ENCODE measurements around the gene MCM7. TPM values are rescaled to one million over a fixed set of nuclear protein-coding genes. Genes with fewer than 3 reads are reported as not detected.

Gene MCM7
- total and polyA plus RNA-seq, 4 donors: 36.0 to 54.7 (median 41.8) TPM

- TF ChIP-seq, protein P1, sequence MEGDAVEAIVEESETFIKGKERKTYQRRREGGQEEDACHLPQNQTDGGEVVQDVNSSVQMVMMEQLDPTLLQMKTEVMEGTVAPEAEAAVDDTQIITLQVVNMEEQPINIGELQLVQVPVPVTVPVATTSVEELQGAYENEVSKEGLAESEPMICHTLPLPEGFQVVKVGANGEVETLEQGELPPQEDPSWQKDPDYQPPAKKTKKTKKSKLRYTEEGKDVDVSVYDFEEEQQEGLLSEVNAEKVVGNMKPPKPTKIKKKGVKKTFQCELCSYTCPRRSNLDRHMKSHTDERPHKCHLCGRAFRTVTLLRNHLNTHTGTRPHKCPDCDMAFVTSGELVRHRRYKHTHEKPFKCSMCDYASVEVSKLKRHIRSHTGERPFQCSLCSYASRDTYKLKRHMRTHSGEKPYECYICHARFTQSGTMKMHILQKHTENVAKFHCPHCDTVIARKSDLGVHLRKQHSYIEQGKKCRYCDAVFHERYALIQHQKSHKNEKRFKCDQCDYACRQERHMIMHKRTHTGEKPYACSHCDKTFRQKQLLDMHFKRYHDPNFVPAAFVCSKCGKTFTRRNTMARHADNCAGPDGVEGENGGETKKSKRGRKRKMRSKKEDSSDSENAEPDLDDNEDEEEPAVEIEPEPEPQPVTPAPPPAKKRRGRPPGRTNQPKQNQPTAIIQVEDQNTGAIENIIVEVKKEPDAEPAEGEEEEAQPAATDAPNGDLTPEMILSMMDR (IDR thresholded peaks at IDR 0.05; ENCODE audit: control extremely low read depth, extremely low read depth): no peak
- no peak for DNase-seq
- 39 to 55% methylated on average over 1 of the region's 1 CpG for WGBS, 2 donors
- no peak overlapping the region for H3K27ac ChIP-seq (ENCODE audit: low read depth in 1 of 2, low read length in 1 of 2)
- H3K4me3 ChIP-seq: no peak overlapping the region
- no peaks in the 10 kb centered on the region for H3K27me3 ChIP-seq (ENCODE audit: control insufficient read depth in 3 of 3, insufficient read depth in 3 of 3, low read length in 2 of 3)
- no peak for ATAC-seq (ENCODE audit: insufficient read depth, low FRiP score)
- no peak overlapping the region for H3K9ac ChIP-seq (ENCODE audit: insufficient read depth in 1 of 2, low read length in 2 of 2)
- H3K4me1 ChIP-seq (ENCODE audit: control insufficient read depth in 5 of 5, insufficient read depth in 5 of 5, low read length in 5 of 5): peaks cover 0 to 14% (median 9%) of the 10 kb centered on the region in 5 donors
- H3K36me3 ChIP-seq (ENCODE audit: control insufficient read depth in 4 of 4, insufficient read depth in 4 of 4, low read length in 4 of 4): peaks cover 0 to 11% (median 1%) of the 10 kb centered on the region in 4 donors
- H3K9me3 ChIP-seq (ENCODE audit: control insufficient read depth in 4 of 4, insufficient read depth in 3 of 4, low read length in 3 of 4): no peaks in the 10 kb centered on the region
Measured at GRCh38 chr7:100120733-100121036, 19.5 kb upstream of the MCM7 start.

DNA sequence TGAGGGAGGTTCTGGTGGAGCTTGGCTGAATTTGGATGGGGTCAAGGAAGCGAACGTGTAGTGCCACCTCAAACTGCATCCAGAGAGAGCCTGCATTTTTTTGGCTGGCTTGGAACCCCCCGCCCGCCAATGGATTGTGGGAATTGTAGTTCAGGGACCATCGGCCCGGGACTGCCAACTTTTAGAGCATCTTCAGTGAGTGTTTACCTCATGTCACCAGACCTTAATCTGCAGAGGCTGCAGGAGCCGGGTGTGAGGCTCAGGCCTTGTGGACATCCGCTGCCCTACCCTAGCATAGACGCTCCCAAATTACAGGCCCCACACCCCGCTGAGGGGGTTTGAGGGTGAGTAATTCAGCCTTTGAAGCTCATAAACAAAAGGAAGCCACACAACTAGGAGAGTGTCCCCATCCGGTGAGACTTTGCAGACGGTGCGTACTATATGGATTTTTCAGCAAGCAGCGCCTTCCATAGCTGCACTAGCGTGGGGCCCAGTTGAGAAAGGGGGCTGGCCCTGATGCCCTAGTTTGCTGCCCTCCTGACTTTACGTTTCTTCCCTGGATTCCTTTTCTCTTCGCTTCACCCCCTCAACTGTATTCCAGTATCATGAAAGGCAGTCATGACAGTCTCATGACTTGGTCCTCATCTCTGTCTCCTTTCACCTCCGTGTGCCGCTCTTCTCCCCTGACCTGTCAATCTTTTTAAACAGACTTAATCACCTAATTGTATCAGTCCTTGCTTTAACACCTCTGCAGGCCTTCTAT lies 19.0 kb upstream of the MCM7 start:
- ATAC-seq (ENCODE audit: insufficient read depth, low FRiP score) (peak; percentile 24), DNase-seq (peak; percentile 81 to 90 (median 83))
- TF ChIP-seq, protein P1 (IDR thresholded peaks at IDR 0.05; ENCODE audit: control extremely low read depth, extremely low read depth): no peak
- Histone ChIP-seq H3K9ac (ENCODE audit: insufficient read depth in 1 of 2, low read length in 2 of 2) (peak overlapping the region in 1 of 2 donors; percentile 67), H3K9me3 (ENCODE audit: control insufficient read depth in 4 of 4, insufficient read depth in 3 of 4, low read length in 3 of 4) (no peaks in the 10 kb centered on the region), H3K27me3 (ENCODE audit: control insufficient read depth in 3 of 3, insufficient read depth in 3 of 3, low read length in 2 of 3) (no peaks in the 10 kb centered on the region), H3K4me3 (peak overlapping the region; percentile 41), H3K4me1 (ENCODE audit: control insufficient read depth in 5 of 5, insufficient read depth in 5 of 5, low read length in 5 of 5) (peaks cover 0 to 14% (median 9%) of the 10 kb centered on the region in 5 donors), H3K27ac (ENCODE audit: low read depth in 1 of 2, low read length in 1 of 2) (peak overlapping the region; percentile 75), H3K36me3 (ENCODE audit: control insufficient read depth in 4 of 4, insufficient read depth in 4 of 4, low read length in 4 of 4) (peaks cover 0 to 11% (median 1%) of the 10 kb centered on the region in 4 donors)
- WGBS, 2 donors: 24 to 34% methylated on average over 19 of the region's 19 CpGs

DNA sequence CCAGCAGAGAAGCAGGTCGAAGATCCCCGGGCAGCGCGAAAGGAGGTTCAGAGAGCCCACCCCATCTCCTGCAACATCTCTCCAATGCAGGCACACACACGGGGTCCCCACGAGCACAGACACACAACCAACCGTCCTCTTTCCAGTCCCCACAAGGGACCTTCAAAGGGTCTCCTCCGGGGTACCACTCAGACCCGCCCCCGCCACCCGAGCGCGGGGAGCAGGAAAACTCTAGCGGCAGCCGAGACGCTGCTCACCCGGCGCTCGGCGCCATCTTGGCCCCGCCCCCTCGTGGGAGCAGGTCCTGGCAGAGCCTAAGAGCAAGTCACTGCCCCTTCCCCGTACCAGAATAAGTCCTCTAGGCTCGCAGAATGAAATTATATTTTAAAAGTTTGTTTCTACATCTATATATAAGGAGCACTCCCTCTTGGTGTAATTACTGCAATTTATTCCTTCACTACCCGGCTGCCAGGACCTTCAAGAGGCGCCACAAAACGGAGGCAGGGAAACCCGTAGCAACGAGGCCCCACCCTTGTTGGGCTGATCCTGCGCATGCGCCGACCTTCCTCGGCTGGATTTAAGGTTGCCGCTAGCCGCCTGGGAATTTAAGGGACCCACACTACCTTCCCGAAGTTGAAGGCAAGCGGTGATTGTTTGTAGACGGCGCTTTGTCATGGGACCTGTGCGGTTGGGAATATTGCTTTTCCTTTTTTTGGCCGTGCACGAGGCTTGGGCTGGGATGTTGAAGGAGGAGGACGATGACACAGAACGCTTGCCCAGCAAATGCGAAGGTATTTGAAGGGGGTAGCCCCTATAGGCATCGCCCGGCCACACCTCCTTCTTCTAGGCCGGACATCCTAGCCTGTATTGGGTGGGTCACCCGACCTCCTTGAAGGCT lies 18.1 kb upstream of the MCM7 start, which contains the start of the genes CNPY4 and TAF6:
Gene CNPY4 (plus strand): TSS at position 563 of the 898 bp plus-strand sequence. CDS start 111 bp downstream, at position 674.
Gene TAF6 (minus strand): TSS at position 287 of the 898 bp plus-strand sequence. CDS start 5,149 bp downstream, outside the sequence.
- peak within 1 kb of the TSS; percentile 86 for H3K4me3 ChIP-seq
- no peaks in the 10 kb centered on the region for H3K27me3 ChIP-seq (ENCODE audit: control insufficient read depth in 3 of 3, insufficient read depth in 3 of 3, low read length in 2 of 3)
- DNase-seq (peak; percentile 96 to 98 (median 98)), ATAC-seq (ENCODE audit: insufficient read depth, low FRiP score) (peak; percentile 91)
- H3K36me3 ChIP-seq (ENCODE audit: control insufficient read depth in 4 of 4, insufficient read depth in 4 of 4, low read length in 4 of 4): peaks cover 0 to 11% (median 1%) of the 10 kb centered on the region in 4 donors
- H3K9me3 ChIP-seq (ENCODE audit: control insufficient read depth in 4 of 4, insufficient read depth in 3 of 4, low read length in 3 of 4): no peaks in the 10 kb centered on the region
- TF ChIP-seq, protein P1 (IDR thresholded peaks at IDR 0.05; ENCODE audit: control extremely low read depth, extremely low read depth): no peak
- peaks cover 0 to 14% (median 7%) of the 10 kb centered on the region in 5 donors for H3K4me1 ChIP-seq (ENCODE audit: control insufficient read depth in 5 of 5, insufficient read depth in 5 of 5, low read length in 5 of 5)
- peak within 1 kb of the TSS; percentile 75 for H3K27ac ChIP-seq (ENCODE audit: low read depth in 1 of 2, low read length in 1 of 2)
- WGBS, 2 donors: 0% methylated on average over 49 of the region's 49 CpGs
- peak within 1 kb of the TSS; percentile 69 to 95 for H3K9ac ChIP-seq (ENCODE audit: insufficient read depth in 1 of 2, low read length in 2 of 2)
